Endothelial cell of umbilical vein (primary cell): ENCODE data around the gene USP34.

Experiments used
- CTCF ChIP-seq, 2 donors: IDR thresholded peaks; 1 replicate in 1 of 2; 2 replicates in 1 of 2; pipeline ENCODE4 v1.5.1; 2011; ENCODE audit warnings: low read length in 2 of 2, mild to moderate bottlenecking in 2 of 2, moderate library complexity in 2 of 2, control low read depth in 1 of 2, inconsistent platforms in 1 of 2, low read depth in 1 of 2; ENCODE audit not compliant: insufficient read depth in 1 of 2; ENCODE audit errors: extremely low read depth in 1 of 2
- FOS ChIP-seq: IDR thresholded peaks from 2 replicates; pipeline ENCODE4 v1.6.1; 2011; ENCODE audit warnings: mild to moderate bottlenecking, low read length, moderate library complexity, borderline replicate concordance; ENCODE audit not compliant: insufficient read depth
- JUN ChIP-seq: IDR thresholded peaks from 2 replicates; pipeline ENCODE4 v1.6.1; 2011; ENCODE audit warnings: borderline replicate concordance, low read depth; ENCODE audit not compliant: insufficient read length, insufficient read depth
- POLR2A ChIP-seq: IDR thresholded peaks from 2 replicates; pipeline ENCODE4 v1.6.1; 2012; ENCODE audit warnings: low read depth, mild to moderate bottlenecking, control low read depth, low read length
- POLR2AphosphoS5 ChIP-seq: IDR thresholded peaks from 2 replicates; pipeline ENCODE4 v1.6.1; 2012; ENCODE audit warnings: low read depth, mild to moderate bottlenecking, control low read depth, low read length, moderate library complexity; ENCODE audit not compliant: insufficient read depth

- TF ChIP-seq CTCF (IDR thresholded peaks at IDR 0.05; ENCODE audit: extremely low read depth in 1 of 2, insufficient read depth in 1 of 2, low read depth in 1 of 2, low read length in 2 of 2) (no peak), POLR2AphosphoS5 (no peak), POLR2A (no peak), JUN (no peak), FOS (no peak)
Measured at GRCh38 chr2:61158356-61158955, 312.4 kb downstream of the USP34 start.
